ENCODE results near the gene TYK2. TPM values are rescaled to one million over a fixed set of nuclear protein-coding genes. Genes with fewer than 3 reads are reported as not detected.

The TYK2 gene
- total RNA-seq, 1 experiment from 2014 or later = 66.4 TPM

DNA sequence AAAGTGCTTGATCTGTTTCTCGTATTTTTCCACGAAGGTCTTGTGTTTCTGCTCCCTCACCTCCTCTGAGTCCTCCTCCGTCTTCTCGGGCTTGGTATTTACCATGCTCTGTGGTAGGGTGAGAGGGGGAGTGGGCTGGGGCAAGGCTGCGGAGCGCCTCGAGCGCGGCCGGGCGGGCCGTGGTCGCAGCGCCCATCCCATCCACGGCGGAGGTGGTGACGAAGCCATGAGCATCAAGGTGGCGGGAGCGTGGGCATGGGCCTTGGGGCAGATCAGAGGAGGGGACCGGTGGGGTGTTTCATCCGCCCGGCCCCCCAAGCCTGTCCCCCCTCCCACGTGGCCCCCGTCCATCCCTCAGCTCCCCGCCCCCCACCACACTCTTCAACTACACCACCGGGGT is 15.1 kb upstream of the TYK2 start (continued):
- TF ChIP-seq, protein P1, sequence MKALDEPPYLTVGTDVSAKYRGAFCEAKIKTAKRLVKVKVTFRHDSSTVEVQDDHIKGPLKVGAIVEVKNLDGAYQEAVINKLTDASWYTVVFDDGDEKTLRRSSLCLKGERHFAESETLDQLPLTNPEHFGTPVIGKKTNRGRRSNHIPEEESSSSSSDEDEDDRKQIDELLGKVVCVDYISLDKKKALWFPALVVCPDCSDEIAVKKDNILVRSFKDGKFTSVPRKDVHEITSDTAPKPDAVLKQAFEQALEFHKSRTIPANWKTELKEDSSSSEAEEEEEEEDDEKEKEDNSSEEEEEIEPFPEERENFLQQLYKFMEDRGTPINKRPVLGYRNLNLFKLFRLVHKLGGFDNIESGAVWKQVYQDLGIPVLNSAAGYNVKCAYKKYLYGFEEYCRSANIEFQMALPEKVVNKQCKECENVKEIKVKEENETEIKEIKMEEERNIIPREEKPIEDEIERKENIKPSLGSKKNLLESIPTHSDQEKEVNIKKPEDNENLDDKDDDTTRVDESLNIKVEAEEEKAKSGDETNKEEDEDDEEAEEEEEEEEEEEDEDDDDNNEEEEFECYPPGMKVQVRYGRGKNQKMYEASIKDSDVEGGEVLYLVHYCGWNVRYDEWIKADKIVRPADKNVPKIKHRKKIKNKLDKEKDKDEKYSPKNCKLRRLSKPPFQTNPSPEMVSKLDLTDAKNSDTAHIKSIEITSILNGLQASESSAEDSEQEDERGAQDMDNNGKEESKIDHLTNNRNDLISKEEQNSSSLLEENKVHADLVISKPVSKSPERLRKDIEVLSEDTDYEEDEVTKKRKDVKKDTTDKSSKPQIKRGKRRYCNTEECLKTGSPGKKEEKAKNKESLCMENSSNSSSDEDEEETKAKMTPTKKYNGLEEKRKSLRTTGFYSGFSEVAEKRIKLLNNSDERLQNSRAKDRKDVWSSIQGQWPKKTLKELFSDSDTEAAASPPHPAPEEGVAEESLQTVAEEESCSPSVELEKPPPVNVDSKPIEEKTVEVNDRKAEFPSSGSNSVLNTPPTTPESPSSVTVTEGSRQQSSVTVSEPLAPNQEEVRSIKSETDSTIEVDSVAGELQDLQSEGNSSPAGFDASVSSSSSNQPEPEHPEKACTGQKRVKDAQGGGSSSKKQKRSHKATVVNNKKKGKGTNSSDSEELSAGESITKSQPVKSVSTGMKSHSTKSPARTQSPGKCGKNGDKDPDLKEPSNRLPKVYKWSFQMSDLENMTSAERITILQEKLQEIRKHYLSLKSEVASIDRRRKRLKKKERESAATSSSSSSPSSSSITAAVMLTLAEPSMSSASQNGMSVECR (CRISPR knock-in tag; IDR thresholded peaks at IDR 0.05; ENCODE audit: borderline replicate concordance) = no peak

- TF ChIP-seq ESRRA (CRISPR knock-in tag; IDR thresholded peaks at IDR 0.05; ENCODE audit: borderline replicate concordance) (no peak), ETV6 (CRISPR knock-in tag; IDR thresholded peaks at IDR 0.05) (no peak), KAT7 (CRISPR knock-in tag; IDR thresholded peaks at IDR 0.05; ENCODE audit: borderline replicate concordance) (no peak), TP53 (CRISPR knock-in tag; IDR thresholded peaks at IDR 0.05) (no peak), ZNF219 (CRISPR knock-in tag; IDR thresholded peaks at IDR 0.05; ENCODE audit: borderline replicate concordance) (no peak), SMAD4 (CRISPR knock-in tag; IDR thresholded peaks at IDR 0.05) (no peak), E2F1 (CRISPR knock-in tag; IDR thresholded peaks at IDR 0.05) (no peak), ZNF121 (CRISPR knock-in tag; IDR thresholded peaks at IDR 0.05) (no peak), IRF2 (CRISPR knock-in tag; IDR thresholded peaks at IDR 0.05; ENCODE audit: borderline replicate concordance, low read depth) (no peak), ERG (CRISPR knock-in tag; IDR thresholded peaks at IDR 0.05) (no peak), MAX (CRISPR knock-in tag; IDR thresholded peaks at IDR 0.05) (no peak), ZNF425 (CRISPR knock-in tag; conservative IDR thresholded peaks at IDR 0.05) (no peak), GABPB1 (CRISPR knock-in tag; IDR thresholded peaks at IDR 0.05) (no peak), GTF2I (CRISPR knock-in tag; conservative IDR thresholded peaks at IDR 0.05) (no peak), ZSCAN18 (CRISPR knock-in tag; IDR thresholded peaks at IDR 0.05) (no peak), CBFB (CRISPR knock-in tag; IDR thresholded peaks at IDR 0.05; ENCODE audit: low read depth) (no peak)
- TF ChIP-seq, protein P2, sequence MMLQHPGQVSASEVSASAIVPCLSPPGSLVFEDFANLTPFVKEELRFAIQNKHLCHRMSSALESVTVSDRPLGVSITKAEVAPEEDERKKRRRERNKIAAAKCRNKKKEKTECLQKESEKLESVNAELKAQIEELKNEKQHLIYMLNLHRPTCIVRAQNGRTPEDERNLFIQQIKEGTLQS (CRISPR knock-in tag; conservative IDR thresholded peaks at IDR 0.05) = no peak
- TF ChIP-seq, protein P3, sequence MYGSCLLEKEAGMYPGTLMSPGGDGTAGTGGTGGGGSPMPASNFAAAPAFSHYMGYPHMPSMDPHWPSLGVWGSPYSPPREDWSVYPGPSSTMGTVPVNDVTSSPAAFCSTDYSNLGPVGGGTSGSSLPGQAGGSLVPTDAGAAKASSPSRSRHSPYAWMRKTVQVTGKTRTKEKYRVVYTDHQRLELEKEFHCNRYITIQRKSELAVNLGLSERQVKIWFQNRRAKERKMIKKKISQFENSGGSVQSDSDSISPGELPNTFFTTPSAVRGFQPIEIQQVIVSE (CRISPR knock-in tag; IDR thresholded peaks at IDR 0.05; ENCODE audit: borderline replicate concordance) = no peak
- Mint-ChIP-seq H3K36me3 (peaks cover 39% of the 10 kb centered on the region), H3K4me1 (0 out of 2 replicates have a peak, but pooled peaks cover 1% of the 10 kb centered on the region), H3K4me3 (no peak overlapping the region), H3K9me3 (no peaks in the 10 kb centered on the region), H3K27me3 (ENCODE audit: low read depth) (no peaks in the 10 kb centered on the region), H3K27ac (no peak overlapping the region)
- DNase-seq (ENCODE audit: low spot score) = no peak
- POLR2A ChIA-PET = no interaction called here
- CTCF ChIA-PET = interaction anchor here (1.2 to 1.9 kb wide), 2 partner anchors 75 to 136 kb away, joined by 3 to 5 read pairs; no protein-coding TSS in a partner anchor
- ATAC-seq = no peak
These were observed 14.6 kb upstream of the TYK2 start for GRCh38 chr19:10395003-10395402.
